GM03348 (cell line): ENCODE data around the gene NTM.

Source experiments
- DNase-seq: peaks from one replicate; pipeline ENCODE4 v3.0.0; 2012; ENCODE audit warnings: low spot score

The NTM gene

DNA sequence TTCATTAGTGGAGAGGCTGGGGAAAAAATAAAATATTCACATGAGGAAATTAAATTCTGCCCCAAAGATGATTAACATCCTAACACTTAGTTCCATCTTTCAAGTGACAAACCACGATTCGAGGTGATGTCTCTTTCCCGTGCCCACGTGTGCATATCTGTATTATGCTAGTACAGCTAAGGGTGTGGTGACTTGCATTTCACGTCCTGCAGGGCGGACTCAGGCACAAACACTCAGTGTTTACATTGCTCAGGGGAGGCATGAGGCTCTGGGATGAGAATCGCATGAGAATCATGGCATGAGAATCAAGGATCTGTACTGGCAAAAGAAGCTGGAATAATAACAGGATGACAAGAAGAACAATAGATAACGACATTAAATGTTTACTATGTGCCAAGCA, 179.4 kb downstream of the NTM start:
- no peak for DNase-seq

- DNase-seq, result no peak
Observed at GRCh38 chr11:131560287-131560686, 189.9 kb downstream of the NTM start.

- DNase-seq, result peak; percentile 26
Observed at GRCh38 chr11:131561501-131561900, 191.1 kb downstream of the NTM start.

GRCh38 chr11:131561972-131562371, 191.6 kb downstream of the NTM start:
- DNase-seq, result no peak

DNA sequence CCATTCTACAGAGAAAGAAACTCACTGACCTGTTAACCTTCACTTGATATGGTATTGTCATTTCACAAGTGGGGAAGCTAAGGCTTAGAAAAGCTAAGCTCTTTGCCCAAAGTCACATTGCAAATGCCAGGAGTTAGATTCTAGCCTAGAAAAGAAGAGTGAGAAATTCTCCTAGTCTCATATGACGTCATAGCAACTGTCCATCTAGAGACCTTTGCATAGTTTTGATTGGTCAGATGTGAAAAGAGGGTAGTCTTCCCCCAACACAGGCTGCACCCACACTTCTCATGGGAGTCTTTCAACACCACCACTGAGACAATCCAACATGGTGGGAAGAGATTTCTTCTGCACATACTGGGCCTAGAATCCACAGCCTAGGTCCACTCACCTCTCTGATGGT, 197.9 kb downstream of the NTM start:
- DNase-seq, result no peak

- no peak for DNase-seq
Observed at GRCh38 chr11:131571571-131571970, 201.2 kb downstream of the NTM start.

DNA sequence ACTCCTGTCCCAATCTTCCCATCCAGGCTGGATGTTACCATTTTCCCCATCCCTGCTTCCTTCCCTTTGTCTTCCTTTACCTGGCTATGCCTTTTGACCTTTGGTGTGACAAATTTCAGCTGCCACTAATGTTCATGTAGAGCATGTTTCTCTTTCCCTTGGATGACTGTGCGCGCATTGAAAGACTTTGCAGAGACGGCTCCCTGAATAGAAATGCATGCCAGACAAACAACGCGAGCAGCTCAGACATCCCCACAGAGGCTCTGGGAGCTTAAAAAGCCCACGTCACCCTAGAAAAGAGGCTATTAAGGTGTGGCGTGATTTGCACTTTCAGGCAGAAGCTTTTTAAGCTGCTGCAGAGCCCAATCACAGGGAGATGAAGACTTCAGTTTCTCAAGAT, 202.0 kb downstream of the NTM start:
- DNase-seq, result no peak

DNA sequence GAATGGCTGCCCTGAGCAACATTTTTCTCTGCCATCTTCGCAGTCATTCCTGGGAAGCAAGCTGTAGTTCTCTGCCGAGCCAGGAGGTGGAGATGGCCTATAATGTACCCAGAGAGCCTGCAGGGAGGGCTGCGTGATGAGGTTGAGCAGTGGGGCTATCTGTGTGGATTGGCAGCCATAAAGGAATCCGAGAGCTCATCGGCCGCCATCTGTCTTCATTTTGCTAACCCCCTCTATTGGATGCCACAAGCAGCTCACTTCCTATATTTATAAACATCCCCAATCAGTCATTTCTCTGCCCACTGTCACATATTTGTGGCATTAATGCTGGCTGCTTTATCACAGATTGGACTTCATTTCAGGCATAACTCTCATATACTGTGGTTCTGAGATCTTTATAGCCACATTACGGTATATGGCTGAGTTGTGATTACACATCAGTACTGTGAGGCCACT, 209.5 kb downstream of the NTM start:
- peak; percentile 90 for DNase-seq

- peak; percentile 68 for DNase-seq
Observed at GRCh38 chr11:131580476-131580875, 210.1 kb downstream of the NTM start.

DNA sequence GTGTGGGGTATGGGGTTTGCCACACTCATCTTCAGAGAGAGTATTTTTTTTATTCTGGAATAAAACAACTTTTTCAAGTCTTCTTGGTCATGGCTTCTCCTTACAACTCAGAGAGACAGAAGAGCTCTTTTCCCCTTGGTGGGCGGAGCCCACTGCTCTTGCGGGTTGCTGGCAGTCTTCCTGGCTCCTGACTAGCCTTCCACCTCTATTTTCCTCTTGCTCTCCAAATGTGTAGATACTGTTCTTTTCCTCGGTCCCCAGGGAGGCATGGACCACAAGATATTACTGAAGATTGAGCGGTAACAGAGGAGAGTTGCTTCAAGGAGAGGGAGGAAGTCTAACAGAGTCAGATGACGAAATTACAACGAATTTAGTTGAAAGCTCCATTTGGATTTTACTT, 210.6 kb downstream of the NTM start:
- peak; percentile 32 for DNase-seq

DNA sequence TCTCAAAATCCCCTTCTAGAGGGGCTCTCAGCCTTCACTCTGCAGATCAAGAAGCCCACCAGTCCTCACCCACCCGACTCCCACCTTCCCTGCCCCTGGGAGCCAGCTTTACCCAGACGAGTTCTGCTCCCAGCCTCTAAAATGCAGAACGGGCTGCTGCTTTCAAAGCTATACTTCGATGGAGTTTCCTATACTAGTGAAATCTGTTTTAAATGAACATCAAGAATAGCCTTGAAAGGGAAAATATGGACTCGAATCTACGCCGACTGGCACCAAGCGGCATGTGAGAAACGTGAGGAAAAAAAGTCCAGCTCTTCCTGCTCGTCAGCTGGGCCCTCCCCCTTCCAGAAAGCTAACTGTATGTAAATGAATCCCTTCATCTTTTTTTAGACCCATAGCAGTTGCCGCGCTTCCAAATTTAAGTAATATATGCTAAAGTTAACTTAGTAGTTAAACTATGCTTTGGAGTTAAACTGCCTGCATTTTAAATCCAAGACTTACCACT, 211.7 kb downstream of the NTM start:
- no peak for DNase-seq

DNA sequence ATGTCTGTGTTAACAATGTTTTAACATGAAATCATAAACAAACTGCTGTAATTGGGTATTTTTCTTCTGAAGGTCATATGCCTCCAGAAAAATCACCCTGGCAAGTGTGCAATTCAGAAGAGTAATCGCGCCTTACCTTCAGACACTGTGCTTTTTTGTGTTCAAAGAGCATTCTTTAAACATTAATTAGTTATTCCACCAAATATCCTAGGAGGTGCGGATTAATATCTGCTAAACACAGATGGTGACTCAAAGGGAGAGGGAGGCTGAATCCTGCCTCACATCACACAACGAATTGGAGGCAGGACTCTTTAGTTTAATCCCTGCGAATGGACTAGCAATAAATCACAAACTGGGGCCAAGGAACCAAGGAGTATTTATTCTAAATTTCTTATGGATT, 213.0 kb downstream of the NTM start:
- no peak for DNase-seq

DNA sequence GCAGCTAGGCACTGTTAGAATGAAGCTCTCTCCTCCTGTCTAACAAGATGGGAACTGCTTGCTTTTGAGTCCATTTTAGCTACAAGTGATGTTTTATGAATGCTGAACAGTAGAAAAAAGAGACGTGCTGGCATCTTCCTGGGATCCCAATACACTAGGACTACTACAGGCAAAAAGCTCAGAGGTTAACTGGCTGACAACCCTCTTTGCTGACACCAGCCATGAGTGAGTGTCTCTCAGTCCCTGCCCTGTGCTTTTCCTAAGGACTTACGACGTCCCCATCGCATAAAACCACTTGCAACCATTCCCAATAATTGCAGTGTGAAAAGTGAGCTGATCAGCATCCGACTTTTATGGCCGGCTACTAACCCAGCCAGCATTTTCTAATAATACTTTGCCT, 213.5 kb downstream of the NTM start:
- DNase-seq, result no peak

DNA sequence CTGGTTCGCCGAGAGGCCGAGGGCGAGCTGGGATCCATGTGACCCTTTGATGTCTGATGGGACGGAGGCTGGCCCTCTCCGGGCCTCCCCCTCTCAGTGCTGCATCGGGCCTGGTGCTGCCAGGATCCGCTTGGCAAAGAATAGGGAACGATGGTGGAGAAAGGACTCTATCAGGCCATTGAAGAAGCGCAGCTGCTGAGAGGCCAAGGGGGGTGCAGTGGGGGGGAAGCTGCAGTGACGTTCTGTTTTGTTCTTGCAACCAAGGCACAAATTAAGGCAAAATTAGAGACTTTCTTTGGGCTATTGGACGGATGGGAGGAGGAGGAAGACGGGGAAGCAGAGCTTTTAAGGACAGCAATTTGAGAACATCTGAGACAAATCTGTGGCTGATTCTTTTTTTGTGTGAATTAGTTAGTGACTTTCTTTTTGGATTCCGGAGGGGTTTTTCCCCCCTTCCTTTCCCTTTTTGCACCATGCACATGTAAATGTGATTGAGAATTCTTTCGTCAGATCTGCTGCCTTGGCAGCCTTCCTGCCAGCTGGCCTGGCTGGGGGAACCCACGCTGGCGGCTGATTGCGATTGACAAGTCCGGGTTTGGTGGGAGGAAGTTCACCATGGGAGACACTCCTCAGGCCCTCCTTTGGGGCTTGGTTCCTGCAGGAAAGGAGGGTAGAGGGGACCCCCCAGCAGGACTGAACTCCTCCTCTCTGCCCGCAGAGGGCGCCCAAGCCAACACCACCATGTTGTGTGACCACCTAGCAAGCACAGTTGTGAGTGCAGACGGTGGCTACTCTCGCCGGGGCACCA, 214.6 kb downstream of the NTM start:
- no peak for DNase-seq

DNA sequence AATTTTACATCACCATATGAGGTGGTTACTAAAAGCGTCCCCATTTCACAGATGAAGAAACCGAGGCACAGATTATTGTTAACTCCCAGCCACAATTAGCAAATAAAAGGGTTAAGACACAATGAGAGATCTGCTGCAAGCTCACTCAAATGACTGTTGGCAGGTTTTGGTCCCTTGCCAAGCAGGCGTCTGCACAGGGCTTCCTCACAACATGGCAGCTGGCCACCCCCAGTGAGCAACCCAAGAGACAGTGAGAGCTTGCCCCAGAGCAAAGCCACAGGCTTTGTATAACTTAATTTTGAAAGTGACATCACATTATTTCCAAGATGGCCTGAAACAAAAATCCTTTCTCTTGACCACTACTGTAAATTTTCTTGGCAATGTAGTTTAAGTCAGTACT, 217.6 kb downstream of the NTM start:
- DNase-seq, result no peak

DNA sequence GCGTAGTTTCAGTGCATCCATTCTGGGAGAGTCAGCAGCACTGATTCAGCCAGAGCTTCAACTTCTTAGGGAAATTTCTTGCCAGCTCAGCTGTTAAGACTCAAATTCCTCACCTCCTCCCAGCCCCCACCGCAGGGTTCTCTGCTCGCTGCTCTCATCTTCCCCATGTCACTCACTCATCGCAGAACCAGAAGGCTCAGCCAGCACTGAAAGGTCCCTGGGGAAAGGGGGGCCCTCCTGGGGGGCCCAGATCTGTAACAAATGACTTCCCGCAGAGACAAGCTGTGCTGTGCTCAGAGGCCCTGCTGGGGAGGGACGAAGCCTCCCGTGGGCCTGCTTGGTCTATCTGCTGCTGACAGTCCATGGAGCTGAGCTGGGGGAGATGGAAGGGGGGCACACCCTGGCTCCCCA, 220.6 kb downstream of the NTM start:
- DNase-seq, result peak; percentile 48

- DNase-seq, result no peak
Observed at GRCh38 chr11:131592152-131592551, 221.7 kb downstream of the NTM start.

DNA sequence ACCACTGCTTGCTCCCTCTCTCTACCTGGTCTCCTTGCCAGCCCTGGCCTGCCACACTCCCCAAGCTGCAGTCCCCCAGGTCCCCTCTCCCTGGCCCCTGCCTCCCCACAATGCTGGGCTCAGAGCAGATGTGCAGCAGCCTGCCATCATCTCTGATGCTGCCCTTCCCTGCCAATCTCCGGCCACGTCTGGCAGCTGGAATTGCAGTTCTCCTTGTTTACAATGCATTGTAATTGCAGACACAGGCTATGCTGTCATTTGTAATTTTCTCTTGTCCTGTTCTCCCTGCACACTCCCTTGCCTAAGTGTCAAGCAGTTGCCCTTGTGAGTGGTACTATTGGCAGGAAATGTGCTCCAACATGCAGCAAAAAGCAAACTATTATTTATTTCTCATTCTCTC, 222.3 kb downstream of the NTM start:
- DNase-seq, result no peak

DNA sequence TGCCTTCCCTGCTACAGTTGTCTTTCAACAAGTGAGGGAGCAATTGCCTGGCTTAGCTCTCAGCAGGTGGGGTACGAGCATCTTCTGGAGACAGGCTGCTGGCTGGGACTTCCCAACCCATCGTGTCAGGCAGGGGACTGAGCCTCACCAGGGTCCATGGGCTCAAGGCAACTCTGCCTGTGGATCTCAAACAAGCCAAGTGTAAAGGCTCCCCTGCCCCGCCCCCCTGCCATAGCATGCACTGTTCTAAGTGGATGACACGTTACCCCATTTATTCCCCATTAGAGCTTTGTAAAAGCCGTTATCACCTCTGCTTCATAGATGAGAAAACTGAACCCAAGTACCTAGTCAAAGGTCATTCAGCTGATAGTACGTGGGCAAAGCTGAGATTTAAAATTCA, 222.9 kb downstream of the NTM start:
- DNase-seq, result no peak

GRCh38 chr11:131595797-131596196, 225.4 kb downstream of the NTM start:
- DNase-seq, result no peak

DNA sequence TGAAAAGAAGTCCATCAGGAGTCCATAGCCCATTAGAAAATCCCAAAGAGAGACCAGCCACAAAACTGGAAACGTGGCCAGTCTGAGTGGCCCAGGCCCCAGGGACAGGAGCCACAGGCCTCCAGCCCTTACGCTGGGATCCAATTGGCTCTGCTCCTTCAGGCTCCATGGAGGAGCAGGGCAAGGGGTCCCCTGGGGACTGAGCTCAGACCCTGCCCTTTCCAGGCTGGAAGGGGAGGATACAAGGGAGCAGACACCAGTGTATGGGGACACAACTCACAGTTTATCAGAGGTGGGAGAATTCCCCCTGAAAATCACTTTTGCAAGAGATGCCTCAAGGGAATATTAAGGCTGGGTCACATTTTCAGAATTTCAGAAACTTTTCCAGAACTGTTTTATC, 227.5 kb downstream of the NTM start:
- DNase-seq, result no peak

- DNase-seq, result no peak
Observed at GRCh38 chr11:131598305-131598704, 227.9 kb downstream of the NTM start.

DNA sequence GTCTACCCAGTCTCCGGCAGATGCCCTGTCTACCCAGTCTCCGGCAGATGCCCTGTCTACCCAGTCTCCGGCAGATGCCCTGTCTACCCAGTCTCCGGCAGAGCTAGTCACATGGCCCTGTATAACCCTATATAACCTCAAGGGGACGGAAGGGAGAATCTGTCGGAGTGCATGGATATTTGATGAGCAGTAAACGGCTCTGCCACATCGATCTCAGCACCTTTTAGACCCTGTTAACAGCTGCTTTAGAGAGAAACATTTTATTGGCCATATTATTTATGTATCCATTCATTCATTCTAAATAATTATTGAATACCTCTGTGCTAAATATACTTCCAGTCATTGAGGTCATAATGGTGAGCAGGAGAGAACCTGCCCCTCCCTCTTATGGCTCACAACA, 228.9 kb downstream of the NTM start:
- DNase-seq, result no peak

DNA sequence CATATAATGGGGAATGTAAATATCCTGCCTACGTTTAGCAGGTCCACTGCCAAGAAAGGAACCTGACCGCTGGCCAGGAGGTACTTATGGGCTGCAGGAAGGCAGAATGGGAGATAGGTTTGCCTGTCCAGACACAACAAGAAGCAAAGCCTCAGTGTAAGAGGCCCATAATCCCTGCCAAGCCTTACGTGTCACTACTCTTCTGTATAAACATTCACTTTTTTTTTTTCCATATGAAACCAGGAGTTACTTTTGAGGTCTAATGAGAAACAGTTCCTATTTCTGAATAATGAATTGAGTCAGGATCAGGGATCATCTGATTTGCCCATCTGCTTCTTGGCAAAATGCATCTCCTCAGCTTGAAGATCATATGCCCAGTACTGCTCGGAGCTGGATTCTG, 230.2 kb downstream of the NTM start:
- no peak for DNase-seq
